T-helper 2 cell treated with Interferon-gamma antibody and Interleukin-4, amounts not matched to agents 5 μg/mL and 100 μg/mL, for 36 hours (primary cell): ENCODE data around the gene NBPF1.
"Not testable (repeated sequence)": the region's sequence is repeated elsewhere in the genome, so short reads cannot be mapped to it uniquely, and the experiment has no call there.

Experiments used
- DNase-seq: peaks from one replicate; pipeline ENCODE4 v3.0.0; 2021; ENCODE audit warnings: low spot score
- H3K27ac Mint-ChIP-seq: one replicate; pipeline ENCODE4 v1.8.0; 2021; ENCODE audit warnings: mild to moderate bottlenecking, mixed read lengths
- H3K27me3 Mint-ChIP-seq: one replicate; pipeline ENCODE4 v1.8.0; 2021; ENCODE audit warnings: low read depth, mixed read lengths
- H3K36me3 Mint-ChIP-seq: one replicate; pipeline ENCODE4 v1.8.0; 2021; ENCODE audit warnings: low read depth, mixed read lengths
- H3K4me1 Mint-ChIP-seq: one replicate; pipeline ENCODE4 v1.8.0; 2021; ENCODE audit warnings: low read depth, mixed read lengths
- H3K4me3 Mint-ChIP-seq: one replicate; pipeline ENCODE4 v1.8.0; 2022; ENCODE audit warnings: mild to moderate bottlenecking, moderate library complexity, mixed read lengths
- H3K9me3 Mint-ChIP-seq: one replicate; pipeline ENCODE4 v1.8.0; 2021; ENCODE audit warnings: mixed read lengths

NBPF1 gene

GRCh38 chr1:16588081-16588480 is 25.3 kb downstream of the NBPF1 start:
- not testable (repeated sequence) for H3K36me3 Mint-ChIP-seq, H3K4me3 Mint-ChIP-seq, H3K27me3 Mint-ChIP-seq, H3K4me1 Mint-ChIP-seq, H3K9me3 Mint-ChIP-seq, DNase-seq, H3K27ac Mint-ChIP-seq

- DNase-seq, H3K27ac Mint-ChIP-seq, H3K36me3 Mint-ChIP-seq, H3K4me3 Mint-ChIP-seq, H3K9me3 Mint-ChIP-seq, H3K4me1 Mint-ChIP-seq, H3K27me3 Mint-ChIP-seq: not testable (repeated sequence)
Observed at GRCh38 chr1:16587639-16588038, 25.7 kb downstream of the NBPF1 start.

- not testable (repeated sequence) for H3K4me1 Mint-ChIP-seq, H3K4me3 Mint-ChIP-seq, H3K27me3 Mint-ChIP-seq
Observed at GRCh38 chr1:16565324-16565723, 48.0 kb downstream of the NBPF1 start.

GRCh38 chr1:16561035-16561434 is 52.3 kb downstream of the NBPF1 start:
- not testable (repeated sequence) for H3K9me3 Mint-ChIP-seq, DNase-seq, H3K4me3 Mint-ChIP-seq, H3K27ac Mint-ChIP-seq, H3K27me3 Mint-ChIP-seq, H3K4me1 Mint-ChIP-seq, H3K36me3 Mint-ChIP-seq

More at GRCh38 chr1:16565324-16565723, 48.0 kb downstream of the NBPF1 start:
- not testable (repeated sequence) for H3K36me3 Mint-ChIP-seq, H3K27ac Mint-ChIP-seq, DNase-seq, H3K9me3 Mint-ChIP-seq

GRCh38 chr1:16560498-16560897 is 52.9 kb downstream of the NBPF1 start:
- not testable (repeated sequence) for H3K9me3 Mint-ChIP-seq, H3K4me3 Mint-ChIP-seq, DNase-seq, H3K4me1 Mint-ChIP-seq, H3K27ac Mint-ChIP-seq, H3K36me3 Mint-ChIP-seq, H3K27me3 Mint-ChIP-seq

- H3K27ac Mint-ChIP-seq, H3K4me3 Mint-ChIP-seq, H3K9me3 Mint-ChIP-seq, H3K36me3 Mint-ChIP-seq, H3K27me3 Mint-ChIP-seq, DNase-seq, H3K4me1 Mint-ChIP-seq: not testable (repeated sequence)
Observed at GRCh38 chr1:16559688-16560087, 53.7 kb downstream of the NBPF1 start.

- not testable (repeated sequence) for H3K9me3 Mint-ChIP-seq, DNase-seq, H3K4me3 Mint-ChIP-seq, H3K27me3 Mint-ChIP-seq, H3K4me1 Mint-ChIP-seq, H3K27ac Mint-ChIP-seq, H3K36me3 Mint-ChIP-seq
Observed at GRCh38 chr1:16557034-16557433, 56.3 kb downstream of the NBPF1 start.

- not testable (repeated sequence) for DNase-seq, H3K9me3 Mint-ChIP-seq, H3K4me3 Mint-ChIP-seq, H3K27ac Mint-ChIP-seq, H3K36me3 Mint-ChIP-seq, H3K4me1 Mint-ChIP-seq, H3K27me3 Mint-ChIP-seq
Observed at GRCh38 chr1:16553244-16553643, 60.1 kb downstream of the NBPF1 start.

- DNase-seq, H3K36me3 Mint-ChIP-seq, H3K4me3 Mint-ChIP-seq, H3K27ac Mint-ChIP-seq, H3K27me3 Mint-ChIP-seq, H3K9me3 Mint-ChIP-seq, H3K4me1 Mint-ChIP-seq: not testable (repeated sequence)
Observed at GRCh38 chr1:16550212-16550918, 63.0 kb downstream of the NBPF1 start.

- H3K27ac Mint-ChIP-seq, H3K36me3 Mint-ChIP-seq, H3K4me1 Mint-ChIP-seq, DNase-seq, H3K4me3 Mint-ChIP-seq, H3K9me3 Mint-ChIP-seq: not testable (repeated sequence)
- H3K27me3 Mint-ChIP-seq, result peaks cover 11% of the 10 kb centered on the region
Observed at GRCh38 chr1:16549545-16549944, 63.8 kb downstream of the NBPF1 start.

GRCh38 chr1:16547502-16548241 is 65.7 kb downstream of the NBPF1 start:
- H3K4me3 Mint-ChIP-seq, H3K36me3 Mint-ChIP-seq, H3K27ac Mint-ChIP-seq, H3K4me1 Mint-ChIP-seq, DNase-seq, H3K9me3 Mint-ChIP-seq: not testable (repeated sequence)
- H3K27me3 Mint-ChIP-seq, result peaks cover 19% of the 10 kb centered on the region

GRCh38 chr1:16545682-16546095 is 67.7 kb downstream of the NBPF1 start:
- DNase-seq, H3K4me1 Mint-ChIP-seq: not testable (repeated sequence)
- peaks cover 27% of the 10 kb centered on the region for H3K27me3 Mint-ChIP-seq

GRCh38 chr1:16540421-16540893 is 72.9 kb downstream of the NBPF1 start:
- H3K4me3 Mint-ChIP-seq, H3K9me3 Mint-ChIP-seq: not testable (repeated sequence)

More at GRCh38 chr1:16545682-16546095, 67.7 kb downstream of the NBPF1 start:
- not testable (repeated sequence) for H3K9me3 Mint-ChIP-seq, H3K36me3 Mint-ChIP-seq, H3K4me3 Mint-ChIP-seq, H3K27ac Mint-ChIP-seq

GRCh38 chr1:16537528-16537927 is 75.8 kb downstream of the NBPF1 start:
- not testable (repeated sequence) for H3K4me3 Mint-ChIP-seq, DNase-seq, H3K27ac Mint-ChIP-seq, H3K4me1 Mint-ChIP-seq, H3K36me3 Mint-ChIP-seq, H3K9me3 Mint-ChIP-seq
- H3K27me3 Mint-ChIP-seq, result peaks cover 42% of the 10 kb centered on the region

More at GRCh38 chr1:16540421-16540893, 72.9 kb downstream of the NBPF1 start:
- H3K36me3 Mint-ChIP-seq, DNase-seq, H3K27ac Mint-ChIP-seq, H3K4me1 Mint-ChIP-seq: not testable (repeated sequence)
- H3K27me3 Mint-ChIP-seq, result peaks cover 34% of the 10 kb centered on the region
